GM19452 (cell line): ENCODE results near the gene AGO3.
"Not testable (repeated sequence)": the region's sequence is repeated elsewhere in the genome, so short reads cannot be mapped to it uniquely, and the experiment has no call there.

Experiments
- ATAC-seq: cut with Tn5 transposase; IDR thresholded peaks from one replicate; pipeline ENCODE4 v1.9.1; 2021; ENCODE audit not compliant: unreplicated experiment

The AGO3 gene

DNA sequence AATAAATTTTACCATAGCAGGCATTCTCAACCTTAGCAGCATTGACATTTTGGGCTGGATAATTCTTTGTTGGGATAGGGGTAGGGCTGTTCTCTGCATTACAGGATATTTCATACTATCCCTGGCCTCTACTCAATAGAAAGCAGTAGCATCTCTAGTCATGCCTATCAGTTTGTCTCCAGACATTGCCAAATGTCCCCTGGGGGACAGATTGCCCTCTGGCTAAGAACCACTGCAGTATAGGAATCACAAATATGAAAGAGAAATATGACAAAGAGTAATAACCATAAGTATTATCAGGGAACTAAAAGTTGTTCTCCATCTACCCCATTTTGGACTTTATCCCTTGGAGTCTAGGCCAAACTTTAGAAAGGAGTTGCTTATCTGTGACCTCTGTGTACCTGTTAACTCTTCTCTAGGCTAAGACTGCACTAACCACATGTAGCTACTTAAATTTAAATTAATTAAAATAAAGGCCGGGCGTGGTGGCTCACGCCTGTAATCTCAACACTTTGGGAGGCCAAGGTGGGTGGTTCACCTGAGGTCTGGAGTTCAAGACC, 76.1 kb downstream of the AGO3 start:
- ATAC-seq = no peak

DNA sequence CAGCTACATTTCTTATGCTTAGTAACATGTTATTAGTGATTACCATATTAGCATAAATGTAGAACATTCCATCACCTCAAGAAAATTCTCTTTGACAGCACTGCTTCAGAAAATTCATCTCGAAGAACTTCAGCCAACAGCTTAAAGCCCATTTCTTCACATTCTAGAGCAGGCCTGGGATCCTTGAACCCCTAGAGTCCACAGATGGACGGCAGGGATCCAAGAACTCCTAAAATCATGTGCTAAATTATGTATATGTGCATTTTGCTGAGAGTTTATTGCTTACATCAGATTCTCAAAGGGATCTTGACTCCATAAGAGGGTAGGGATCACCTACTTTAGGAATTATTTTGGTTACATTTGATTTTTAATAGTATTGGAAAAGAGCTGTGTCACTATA, 76.8 kb downstream of the AGO3 start:
- no peak for ATAC-seq

DNA sequence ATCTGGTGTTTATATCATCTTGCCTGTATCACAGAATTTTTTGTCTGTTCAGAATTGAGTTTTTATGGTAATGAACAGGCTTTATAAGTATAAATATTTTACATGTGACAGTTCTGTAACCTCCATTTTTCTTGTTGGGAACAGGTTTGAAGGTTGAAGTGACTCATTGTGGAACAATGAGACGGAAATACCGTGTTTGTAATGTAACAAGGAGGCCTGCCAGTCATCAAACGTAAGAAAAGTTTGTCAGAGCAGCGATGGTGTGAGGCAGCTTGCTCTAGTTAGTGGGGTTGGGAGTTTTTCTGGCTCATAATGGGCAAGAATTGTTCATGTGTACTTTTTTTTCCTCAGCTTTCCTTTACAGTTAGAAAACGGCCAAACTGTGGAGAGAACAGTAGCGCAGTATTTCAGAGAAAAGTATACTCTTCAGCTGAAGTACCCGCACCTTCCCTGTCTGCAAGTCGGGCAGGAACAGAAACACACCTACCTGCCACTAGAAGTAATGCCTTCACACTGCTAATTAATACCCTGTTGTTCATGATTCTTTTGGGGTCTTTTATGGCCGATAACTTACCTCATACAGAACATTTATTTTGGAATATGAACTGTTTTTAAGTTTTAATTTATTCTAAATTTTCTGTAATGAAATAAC, 77.8 kb downstream of the AGO3 start:
- no peak for ATAC-seq

DNA sequence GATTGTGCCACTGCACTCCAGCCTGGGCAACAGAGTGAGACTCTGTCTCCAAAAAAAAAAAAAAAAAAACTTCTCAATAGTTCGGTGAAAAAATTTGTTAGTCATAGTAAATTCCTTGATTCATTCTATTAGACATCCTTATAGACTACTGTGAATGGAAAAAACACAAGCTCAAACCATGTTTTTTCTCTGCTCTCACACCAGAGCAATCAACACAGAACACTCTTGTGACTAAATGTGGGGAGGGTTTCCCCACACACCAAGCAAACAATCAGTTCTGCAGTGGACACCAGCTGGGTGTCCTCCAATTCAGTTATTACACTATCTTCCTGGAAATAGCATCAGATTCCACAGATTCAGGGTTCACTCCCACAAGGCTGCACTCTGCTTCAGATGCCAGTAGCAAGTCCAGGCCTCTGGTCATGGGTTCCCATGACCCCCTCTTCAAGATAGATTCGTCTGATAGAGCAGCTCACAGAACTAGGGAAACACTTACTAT, 83.9 kb downstream of the AGO3 start:
- no peak for ATAC-seq

DNA sequence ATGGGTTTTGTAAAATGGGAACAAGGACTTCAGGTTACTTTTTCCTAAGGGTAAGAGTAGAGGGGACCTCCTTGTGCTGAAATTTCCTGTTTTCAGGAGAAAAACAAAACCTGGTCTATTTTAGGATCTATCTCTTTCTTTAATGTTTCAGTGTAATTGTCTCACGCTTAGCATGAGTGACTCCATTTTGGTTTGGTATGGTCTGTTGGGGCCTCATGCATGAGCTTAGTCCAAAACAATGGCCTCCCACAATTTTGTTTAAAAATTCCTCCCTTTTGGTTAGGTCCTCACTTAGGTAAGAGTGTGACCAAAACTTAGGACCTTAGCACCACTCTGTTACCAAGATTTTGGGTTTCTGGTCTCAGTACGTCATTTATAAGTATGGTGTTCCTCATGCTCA, 85.8 kb downstream of the AGO3 start:
- no peak for ATAC-seq

DNA sequence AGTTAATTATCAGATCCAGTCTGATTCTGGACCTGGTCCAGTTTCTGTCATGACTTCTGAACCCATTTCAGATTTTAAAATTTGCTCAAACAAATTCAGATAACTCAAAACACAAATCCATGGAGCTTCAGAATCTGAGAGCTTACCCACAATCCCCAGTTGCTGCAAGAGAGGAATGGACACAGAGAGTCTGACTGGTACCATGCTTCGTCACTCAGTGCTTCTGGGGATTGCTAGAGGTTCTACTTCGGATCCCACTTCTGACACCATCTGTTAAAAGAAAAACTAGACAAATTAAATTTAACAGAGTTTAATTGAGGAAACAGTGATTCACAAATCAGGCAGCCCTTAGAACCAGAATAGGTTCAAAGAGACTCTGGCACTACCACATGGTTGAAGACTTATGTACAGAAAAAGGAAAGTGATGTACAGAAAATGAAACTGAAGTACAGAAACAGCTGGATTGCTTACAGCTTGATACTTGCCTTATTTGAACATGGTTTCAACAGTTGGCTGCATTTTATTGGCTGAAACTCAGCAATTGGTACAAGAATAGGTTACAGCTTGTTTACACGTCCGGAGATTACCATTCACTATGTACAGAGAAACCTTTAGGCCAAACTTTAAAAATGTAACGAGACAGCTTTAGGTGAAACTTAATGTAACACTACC, 92.3 kb downstream of the AGO3 start:
- peak; percentile 84 for ATAC-seq

DNA sequence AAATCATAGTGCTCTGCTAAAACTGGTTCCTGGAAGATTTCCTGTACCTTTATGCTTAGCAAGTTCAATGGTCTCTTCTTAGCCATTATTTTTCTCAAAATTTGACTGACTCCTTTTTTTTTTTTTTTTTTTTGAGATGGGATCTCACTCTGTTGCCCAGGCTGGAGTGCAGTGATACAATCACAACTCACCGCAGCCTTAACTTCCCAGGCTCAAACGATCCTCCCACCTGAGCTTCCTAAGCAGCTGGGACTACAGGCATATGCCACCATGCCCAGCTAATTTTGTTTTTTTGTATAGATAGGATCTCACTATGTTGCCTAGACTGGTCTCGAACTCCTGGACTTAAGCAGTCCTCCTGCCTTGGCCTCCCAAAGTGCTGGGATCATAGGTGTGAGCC, 93.1 kb downstream of the AGO3 start:
- ATAC-seq = not testable (repeated sequence)

DNA sequence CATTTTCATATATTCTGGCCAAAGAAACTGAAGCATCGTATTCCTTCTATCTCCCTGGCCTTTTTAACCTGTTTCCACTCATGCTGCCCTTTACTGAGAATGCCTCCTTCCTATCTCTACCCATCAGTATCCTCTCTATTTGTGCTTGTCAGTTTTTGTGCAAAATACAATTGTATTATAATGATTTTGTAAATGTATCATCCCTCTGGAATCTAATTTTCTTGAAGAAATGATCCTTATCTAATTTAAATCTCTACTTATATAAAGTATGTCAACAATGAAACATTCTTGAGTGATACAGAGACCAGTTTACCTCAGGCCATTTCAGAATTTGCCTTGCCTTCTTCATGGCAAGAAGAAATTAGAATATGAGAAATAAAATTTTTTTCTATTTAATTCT, 93.9 kb downstream of the AGO3 start:
- no peak for ATAC-seq

DNA sequence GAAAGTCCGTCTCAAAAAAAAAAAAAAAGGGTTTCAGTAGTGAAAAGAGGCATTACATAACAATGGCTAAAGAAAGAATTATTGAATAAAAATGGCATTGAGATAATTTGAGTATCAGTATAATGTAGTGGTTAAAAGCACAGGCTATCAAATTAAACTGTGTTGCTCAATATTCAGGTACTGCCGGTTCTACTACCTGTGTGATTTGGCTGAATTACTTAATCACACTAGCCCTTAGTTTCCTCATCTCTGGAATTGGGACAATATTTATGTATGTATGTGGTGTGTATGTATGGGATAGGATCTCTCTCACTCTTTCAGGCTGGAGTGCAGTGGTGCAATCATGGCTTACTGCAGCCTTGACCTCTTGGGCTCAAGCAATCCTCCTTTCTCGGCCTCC, 96.9 kb downstream of the AGO3 start:
- ATAC-seq = no peak

DNA sequence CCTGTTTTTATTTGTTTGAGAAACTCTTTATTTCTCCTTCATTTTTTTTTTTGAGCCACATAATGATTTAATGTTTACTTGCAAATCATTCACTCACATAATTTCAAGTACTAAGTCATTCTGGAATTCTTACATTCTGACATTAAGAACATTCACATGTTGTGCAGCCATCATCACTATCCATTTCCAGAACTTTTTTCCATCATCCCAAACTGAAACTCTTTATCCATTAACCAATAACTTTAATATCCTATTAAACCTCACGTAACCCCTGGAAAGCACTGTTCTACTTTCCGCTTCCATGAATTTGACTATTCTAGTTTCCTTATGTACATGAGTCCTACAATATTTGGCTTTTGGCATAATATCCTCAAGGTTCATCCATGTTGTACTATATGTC, 100.5 kb downstream of the AGO3 start:
- ATAC-seq = no peak

DNA sequence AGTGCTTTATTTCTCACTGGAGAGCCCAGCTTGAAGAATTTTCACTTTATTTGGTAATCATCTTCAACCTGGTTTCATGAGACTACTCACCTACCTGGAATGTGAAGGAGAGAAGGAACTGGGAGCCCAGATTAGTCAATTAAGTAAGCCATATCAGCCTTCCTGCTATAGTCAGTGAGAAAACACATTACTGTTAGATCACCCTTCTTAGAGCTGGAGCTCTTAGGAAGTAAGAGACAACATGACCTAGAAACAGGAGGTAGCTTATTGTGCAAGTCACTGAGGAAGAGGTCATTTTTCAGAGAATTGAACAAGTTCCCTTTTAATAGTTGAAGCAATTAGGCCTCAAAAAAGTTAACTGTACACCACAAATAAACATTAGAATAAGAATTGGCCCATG, 103.8 kb downstream of the AGO3 start:
- no peak for ATAC-seq

DNA sequence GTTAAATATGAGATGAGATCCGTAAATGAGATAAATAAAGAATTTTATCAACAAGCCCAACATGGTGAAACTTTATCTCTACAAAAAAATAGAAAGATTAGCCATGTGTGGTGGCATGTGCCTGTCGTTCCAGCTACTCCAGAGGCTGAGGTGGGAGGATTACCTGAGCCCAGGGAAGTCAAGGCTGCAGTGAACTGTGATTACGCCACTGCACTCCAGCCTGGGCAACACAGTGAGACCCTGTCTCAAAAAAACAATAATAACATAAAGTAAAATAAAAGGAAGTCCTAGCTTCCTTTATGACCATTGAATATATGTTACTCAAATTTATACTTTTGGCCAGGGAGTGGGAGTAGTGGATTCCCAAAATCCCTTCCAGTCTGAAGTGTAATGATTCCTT, 104.2 kb downstream of the AGO3 start:
- ATAC-seq = no peak

DNA sequence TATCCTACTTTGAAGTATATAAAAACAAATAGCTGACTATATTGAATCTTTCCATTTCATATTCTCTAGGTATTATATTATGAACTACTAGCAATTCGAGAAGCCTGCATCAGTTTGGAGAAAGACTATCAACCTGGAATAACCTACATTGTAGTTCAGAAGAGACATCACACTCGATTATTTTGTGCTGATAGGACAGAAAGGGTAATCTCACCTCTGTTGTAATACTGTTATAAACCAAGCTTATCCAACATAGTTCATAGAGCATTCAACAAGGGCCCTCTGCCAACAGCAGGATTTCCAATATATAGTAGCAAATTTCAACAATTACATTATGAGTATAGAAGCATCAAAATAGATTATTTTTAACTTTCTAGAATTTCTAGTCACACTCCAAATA, 109.3 kb downstream of the AGO3 start:
- ATAC-seq = no peak

DNA sequence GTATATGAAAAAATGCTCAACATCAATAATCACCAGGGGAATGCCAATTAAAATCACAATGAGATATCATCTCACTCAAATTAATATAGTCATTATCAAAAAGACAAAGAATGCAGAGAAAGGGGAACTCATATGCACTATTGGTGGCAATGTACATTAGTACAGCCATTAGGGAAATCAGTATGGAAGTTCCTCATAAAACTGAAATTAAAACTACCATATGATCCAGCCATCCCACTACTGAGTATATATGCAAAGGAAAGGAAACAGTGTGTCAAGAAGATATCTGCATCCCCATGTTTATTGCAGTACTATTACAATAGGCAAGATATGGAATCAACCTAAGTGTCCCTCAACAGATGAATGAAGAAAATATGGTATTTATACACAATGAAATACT, 120.9 kb downstream of the AGO3 start:
- no peak for ATAC-seq

DNA sequence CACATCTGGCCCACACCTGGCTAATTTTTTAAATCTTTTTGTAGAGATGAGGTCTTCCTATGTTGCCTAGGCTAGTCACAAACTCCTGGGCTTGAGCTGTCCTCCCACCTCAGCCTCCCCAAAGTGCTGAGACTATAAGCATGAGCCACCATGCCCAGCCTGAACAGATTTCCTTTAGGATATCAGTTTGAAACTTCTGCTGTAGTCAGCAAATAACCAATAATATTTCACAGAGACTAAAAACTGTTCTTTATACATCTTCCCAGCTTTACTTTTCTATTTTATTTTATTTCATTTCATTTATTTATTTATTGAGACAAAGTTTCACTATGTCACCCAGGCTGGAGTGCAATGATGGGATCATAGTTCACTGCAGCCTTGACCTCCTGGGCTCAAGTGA, 123.1 kb downstream of the AGO3 start:
- no peak for ATAC-seq

DNA sequence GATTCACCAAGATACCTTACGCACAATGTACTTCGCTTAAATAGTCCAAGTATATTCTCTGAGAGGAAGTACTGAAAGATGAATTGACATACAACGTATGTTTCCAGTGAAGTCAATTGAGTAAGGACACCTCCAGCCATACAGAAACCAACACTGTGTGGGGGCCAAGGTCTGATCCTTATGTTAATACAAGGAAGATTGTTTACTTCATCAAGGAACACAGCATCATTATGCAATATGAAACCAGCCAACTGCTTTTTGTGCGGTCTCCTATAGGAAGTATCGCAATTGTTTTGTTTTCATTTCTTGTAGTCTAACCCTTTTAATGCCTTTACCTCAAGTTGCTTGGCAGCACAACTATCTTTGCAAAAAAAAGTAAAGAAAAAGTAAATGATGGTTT, 124.8 kb downstream of the AGO3 start:
- ATAC-seq = no peak

DNA sequence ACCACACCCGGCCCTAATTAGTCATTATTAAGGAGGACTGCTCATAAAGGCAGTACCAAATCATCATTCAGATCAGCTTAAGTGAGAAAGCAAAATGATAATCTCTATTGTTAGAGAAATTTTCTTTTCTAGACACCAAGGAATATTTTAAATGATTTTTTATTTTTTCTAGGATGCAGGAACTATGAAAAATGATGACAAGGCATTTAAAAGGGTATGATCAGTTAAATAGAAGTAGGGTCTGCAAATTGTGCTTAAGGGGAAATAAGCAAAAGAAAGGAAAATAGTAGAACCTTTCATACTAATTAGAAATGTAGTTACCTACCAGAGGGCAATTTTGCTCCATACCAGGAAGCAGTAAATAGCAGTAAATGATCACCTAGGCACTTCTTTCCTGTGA, 131.4 kb downstream of the AGO3 start:
- no peak for ATAC-seq

DNA sequence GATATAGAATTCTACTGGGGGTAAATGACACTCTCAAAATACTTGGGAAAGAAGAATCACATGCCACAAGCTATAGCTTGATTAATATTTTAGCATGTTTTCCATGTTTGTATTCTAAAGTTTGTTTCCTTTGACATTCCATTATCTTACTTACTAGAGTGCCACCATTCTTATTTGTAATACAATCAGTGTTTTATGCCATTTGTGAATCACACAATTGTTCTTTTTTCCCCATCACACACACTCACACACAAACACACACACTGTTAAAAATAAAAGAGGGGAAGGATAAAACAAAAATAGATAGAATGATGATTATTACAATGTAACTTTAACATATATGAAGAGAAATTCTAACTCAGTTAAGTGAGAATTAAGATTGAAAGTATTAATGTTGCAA, 137.0 kb downstream of the AGO3 start:
- no peak for ATAC-seq

DNA sequence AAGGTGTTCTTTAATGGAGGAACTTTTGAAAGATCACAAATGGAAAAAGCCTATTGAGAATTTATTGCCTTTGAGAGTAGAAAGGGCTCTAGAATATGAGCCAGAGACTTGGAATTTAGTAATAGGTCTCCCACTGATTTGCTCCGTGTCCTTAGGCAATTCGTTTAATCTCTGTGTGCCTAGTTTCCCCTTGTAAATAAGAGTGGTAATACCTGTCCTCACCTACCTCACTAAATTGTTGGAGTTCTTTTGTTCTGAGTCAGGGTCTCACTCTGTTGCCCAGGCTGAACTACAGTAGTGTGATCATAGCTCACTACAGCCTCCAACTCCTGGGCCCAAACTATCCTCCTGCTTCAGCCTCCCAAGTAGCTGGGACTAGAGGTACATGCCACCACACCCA, 138.0 kb downstream of the AGO3 start:
- no peak for ATAC-seq

DNA sequence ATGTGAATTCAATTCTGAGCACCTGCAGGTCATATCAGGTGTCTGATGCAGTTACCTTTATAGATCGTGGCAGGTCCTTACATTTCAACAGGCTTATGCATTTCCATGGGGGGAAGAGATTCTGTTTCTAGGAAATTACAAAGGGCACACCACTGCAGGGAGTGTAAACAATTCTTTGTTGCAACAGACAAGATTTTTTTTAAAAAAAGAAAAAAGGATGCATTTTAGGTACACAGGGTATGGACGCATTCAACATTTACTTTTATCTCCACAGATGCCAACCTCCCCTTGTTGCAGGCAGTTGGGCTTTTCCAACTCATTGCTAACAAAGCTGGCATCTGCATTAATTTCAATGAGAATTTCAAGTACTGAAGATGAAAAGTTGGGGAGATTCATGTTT, 139.4 kb downstream of the AGO3 start:
- no peak for ATAC-seq

DNA sequence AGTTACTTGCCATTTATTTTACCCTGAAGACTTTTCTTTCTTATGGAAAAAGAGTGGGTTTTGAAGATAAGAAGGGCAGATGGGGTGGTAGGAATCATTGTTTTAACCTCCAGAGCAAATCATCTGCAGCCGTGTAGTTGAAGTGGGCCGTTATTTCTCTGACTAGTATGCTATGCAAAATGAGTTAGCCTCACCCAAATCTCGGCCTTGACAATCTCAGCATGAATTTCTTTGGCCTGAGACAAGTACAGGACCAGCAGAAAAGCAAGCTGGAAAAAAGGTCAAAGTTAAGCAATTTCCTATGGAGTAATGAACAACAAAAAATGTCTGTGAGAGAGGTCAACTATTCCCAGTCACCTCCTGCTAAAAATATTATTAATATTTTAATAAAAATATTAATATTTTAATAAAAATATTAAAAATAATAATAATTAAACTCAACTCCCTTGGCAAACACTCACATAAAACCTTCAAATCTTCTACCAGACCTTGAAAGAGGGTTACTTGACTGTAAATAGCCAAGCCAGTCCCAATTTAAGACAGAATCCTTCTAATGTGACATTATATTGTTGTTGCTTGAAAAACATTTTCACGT, 146.2 kb downstream of the AGO3 start:
- ATAC-seq = no peak

DNA sequence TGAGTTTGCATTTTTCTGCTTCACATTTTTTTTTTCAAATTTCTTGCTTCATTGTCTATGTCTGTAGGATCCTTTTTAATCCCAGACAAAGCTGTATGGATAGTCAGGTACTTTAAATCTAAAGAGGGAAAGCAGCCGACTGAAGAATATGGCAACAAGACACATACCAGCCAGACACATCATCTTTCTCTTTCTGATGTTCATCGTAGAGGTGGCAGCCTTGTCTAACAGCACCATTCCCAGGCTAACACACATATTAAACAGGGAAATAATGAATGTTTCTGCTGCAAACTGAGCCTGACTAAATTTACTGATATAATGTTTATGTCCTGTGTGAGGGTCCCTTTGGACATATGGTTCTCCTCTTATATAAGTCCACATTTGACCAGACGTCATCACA, 149.3 kb downstream of the AGO3 start:
- ATAC-seq = no peak
